Lower leg skin (tissue), 4 donors: Measurements from ENCODE around the gene MFF. TPM values are rescaled to one million over a fixed set of nuclear protein-coding genes. Genes with fewer than 3 reads are reported as not detected.

Source experiments
- DNase-seq, 2 donors: peaks; one replicate each; pipeline ENCODE4 v3.0.0-alpha.2; 2019; ENCODE audit warnings: low spot score in 2 of 2
- H3K4me3 ChIP-seq: fragments of 200-600 bp; sonication (generic); 2 replicates; pipeline ENCODE4 v1.5.1; 2017; ENCODE audit warnings: mild to moderate bottlenecking, low read depth; ENCODE audit not compliant: poor library complexity, severe bottlenecking
- CTCF ChIP-seq, 3 donors: fragments of 450-650 bp; IDR thresholded peaks; one replicate each; pipeline ENCODE4 v1.5.1; 2016; ENCODE audit warnings: antibody characterized with exemption in 3 of 3, mild to moderate bottlenecking in 3 of 3, moderate library complexity in 2 of 3
- POLR2A ChIP-seq, 2 donors: fragments of 450-650 bp; IDR thresholded peaks; one replicate each; pipeline ENCODE4 v1.6.1; 2016 to 2017; ENCODE audit warnings: antibody characterized with exemption in 2 of 2, mild to moderate bottlenecking in 1 of 2, moderate library complexity in 1 of 2
- WGBS, 2 donors: methylation state at CpG; one replicate each; pipeline ENCODE4 v1.1.5; 2018; 5-methylcytosine and 5-hydroxymethylcytosine counted together
- intact Hi-C: fragments of 100-400 bp; cut with DNase I; formaldehyde crosslinking; loops from one replicate; pipeline ENCODE4 v1.15.0; 2023; ENCODE audit warnings: low total_unique reads
- total RNA-seq, 4 donors: library from RNA; depleted of rRNA; stranded (reverse); fragments of >200 nt; gene quantifications; one replicate each; pipeline ENCODE4 v1.1.0, GENCODE V29; 2016

Gene MFF
- total RNA-seq, 4 donors from 2014 or later = 76.6 to 105 (median 83.3) TPM

- no peak for TF ChIP-seq CTCF (IDR thresholded peaks at IDR 0.05)
- no peak for TF ChIP-seq POLR2A (IDR thresholded peaks at IDR 0.05)
- no peak overlapping the region for H3K4me3 ChIP-seq
- WGBS, 2 donors = 86% methylated on average over 10 of the region's 10 CpGs
- intact Hi-C loops = no loop called here
- DNase-seq = no peak
Measured at GRCh38 chr2:227373389-227373788, 48.3 kb downstream of the MFF start.

GRCh38 chr2:227374158-227374557 lies 49.1 kb downstream of the MFF start:
- 65 to 68% methylated on average over 6 of the region's 6 CpGs for WGBS, 2 donors
- DNase-seq = no peak
- intact Hi-C loops = no loop called here
- no peak overlapping the region for H3K4me3 ChIP-seq
- no peak for TF ChIP-seq POLR2A (IDR thresholded peaks at IDR 0.05)
- TF ChIP-seq CTCF (IDR thresholded peaks at IDR 0.05) = no peak

GRCh38 chr2:227376656-227377396 lies 51.8 kb downstream of the MFF start:
- DNase-seq = no peak
- TF ChIP-seq POLR2A (IDR thresholded peaks at IDR 0.05) (no peak), CTCF (IDR thresholded peaks at IDR 0.05) (no peak)
- intact Hi-C loops = no loop called here
- WGBS, 2 donors = 69 to 75% methylated on average over 9 of the region's 9 CpGs
- no peak overlapping the region for H3K4me3 ChIP-seq

GRCh38 chr2:227377467-227378351 lies 52.7 kb downstream of the MFF start:
- no peak for DNase-seq
- TF ChIP-seq CTCF (IDR thresholded peaks at IDR 0.05) (no peak), POLR2A (IDR thresholded peaks at IDR 0.05) (no peak)
- H3K4me3 ChIP-seq = no peak overlapping the region
- 52 to 67% methylated on average over 8 of the region's 8 CpGs for WGBS, 2 donors
- intact Hi-C loops = no loop called here

- TF ChIP-seq POLR2A (IDR thresholded peaks at IDR 0.05) = no peak
- no peak for TF ChIP-seq CTCF (IDR thresholded peaks at IDR 0.05)
- 72 to 73% methylated on average over 4 of the region's 4 CpGs for WGBS, 2 donors
Measured at GRCh38 chr2:227378371-227378782, 53.3 kb downstream of the MFF start.

More at GRCh38 chr2:227378371-227378782, 53.3 kb downstream of the MFF start:
- H3K4me3 ChIP-seq = no peak overlapping the region
- no peak for DNase-seq
- intact Hi-C loops = no loop called here
